T-helper 9 cell (primary cell): ENCODE measurements around the gene PYGO2.
"Not testable (repeated sequence)": the region's sequence is repeated elsewhere in the genome, so short reads cannot be mapped to it uniquely, and the experiment has no call there.

Source experiments
- DNase-seq: peaks from one replicate; pipeline ENCODE4 v3.0.0-alpha.2; 2020

Gene PYGO2

GRCh38 chr1:154940213-154940560, 21.4 kb downstream of the PYGO2 start:
- DNase-seq, result no peak

DNA sequence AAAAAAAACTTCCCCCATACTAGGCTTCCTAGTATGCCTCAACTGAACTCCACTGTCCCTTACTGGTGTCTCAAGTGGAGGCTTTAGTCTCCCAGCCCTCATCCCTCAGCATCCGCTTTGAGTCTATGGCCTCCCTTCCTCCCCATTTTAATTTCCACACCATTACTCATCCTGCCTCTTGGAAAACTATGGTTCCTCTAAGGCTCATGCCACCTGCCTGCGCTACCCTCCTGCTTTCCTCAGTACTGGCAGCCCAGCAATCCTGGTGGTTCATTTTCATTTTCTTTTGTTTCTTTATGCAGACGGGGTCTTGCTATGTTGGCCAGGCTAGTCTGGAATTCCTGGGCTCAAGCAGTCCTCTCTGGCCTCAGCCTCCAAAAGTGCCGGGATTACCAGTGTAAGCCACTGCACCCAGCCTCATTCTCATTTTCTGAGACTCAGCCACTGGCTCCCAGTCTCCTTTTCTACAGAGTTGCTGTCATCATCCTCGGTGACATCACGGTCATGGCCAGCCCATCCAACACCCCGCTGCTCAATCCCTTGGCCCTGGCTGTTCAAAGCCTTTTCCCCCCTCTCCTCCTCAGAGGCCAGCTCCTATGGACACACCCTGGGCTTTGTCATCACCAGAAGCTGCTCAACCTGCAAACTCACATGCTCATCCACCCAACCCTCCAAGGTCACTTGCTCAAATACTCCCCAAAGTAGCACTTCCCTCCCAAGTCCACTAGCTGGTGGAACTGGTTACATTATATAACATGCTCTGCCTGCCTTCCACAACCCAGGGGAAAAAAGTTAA, 22.8 kb downstream of the PYGO2 start:
- DNase-seq, result no peak

- DNase-seq, result no peak
Observed at GRCh38 chr1:154937988-154938386, 23.6 kb downstream of the PYGO2 start.

DNA sequence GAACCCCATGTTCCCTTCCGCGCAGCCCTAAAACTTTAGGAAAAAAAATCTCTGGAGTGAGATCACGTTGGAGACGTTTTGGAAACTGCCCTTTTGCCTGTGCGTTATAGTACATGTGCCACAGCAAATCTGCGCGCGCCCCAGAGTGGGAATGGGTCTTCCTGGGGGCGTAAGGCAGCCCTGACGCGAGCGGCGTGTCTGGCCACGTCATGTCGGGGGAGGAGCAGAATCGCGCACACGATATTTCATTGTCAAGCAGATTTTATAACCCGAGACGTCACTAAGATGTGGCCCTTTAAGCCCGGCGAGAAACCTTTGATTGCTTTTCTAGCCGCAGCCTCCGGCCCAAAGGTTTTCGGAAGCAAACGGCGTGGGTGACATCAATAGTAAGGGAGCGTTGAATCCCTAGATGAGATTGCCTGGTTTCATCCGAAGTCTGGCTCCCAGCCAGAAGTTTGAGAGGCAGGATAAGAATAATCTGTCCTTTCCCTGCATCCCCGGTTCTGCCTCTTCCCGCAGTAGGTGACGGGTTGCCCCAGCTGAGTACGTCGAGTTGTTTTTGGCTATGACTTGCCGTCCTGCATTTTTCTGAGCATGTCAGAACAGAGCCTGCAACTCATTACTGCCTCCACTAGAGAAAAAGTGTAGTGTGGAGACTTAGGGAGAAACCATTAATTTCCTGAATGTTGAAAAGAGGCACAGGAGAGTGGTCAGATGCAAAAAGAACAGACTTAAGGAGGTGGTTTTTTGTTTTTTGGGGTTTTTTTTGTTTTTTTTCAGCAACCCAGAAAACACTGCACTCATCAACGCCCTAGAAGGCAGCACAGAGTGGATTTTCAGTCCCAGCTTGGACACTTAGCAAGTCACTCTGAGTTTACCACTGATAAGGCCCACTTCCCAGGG, 24.2 kb downstream of the PYGO2 start:
- peak; percentile 89 for DNase-seq

DNA sequence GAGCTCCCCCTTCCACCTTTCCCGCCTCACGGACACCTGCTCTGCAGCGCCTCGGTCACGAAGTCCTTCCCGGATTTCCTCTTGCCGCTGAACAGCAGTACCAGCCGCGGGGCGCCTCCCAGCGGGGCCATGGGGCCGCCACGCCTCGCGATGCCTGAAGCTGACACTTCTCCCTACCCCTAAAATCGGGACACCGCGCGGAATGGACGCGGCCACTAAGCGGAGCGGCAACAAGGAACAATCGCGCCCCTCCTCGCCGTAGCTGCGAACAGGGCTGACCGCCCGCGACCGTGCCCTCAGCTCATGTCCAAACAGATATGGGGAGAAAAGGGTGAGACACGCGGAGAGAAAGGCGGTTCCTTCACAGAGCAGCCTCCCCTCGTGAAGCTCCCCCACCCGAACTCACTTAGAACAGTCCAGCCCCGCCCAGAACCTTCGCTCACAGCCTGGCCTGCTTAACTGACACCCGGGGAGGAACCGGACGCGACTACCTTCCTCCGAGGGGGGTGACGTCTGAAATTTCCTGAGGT, 25.0 kb downstream of the PYGO2 start, which contains the start of gene PMVK:
PMVK (minus strand) TSS at position 165 of the 530 bp plus-strand sequence; CDS start at position 131, 34 bp downstream.
- DNase-seq, result peak; percentile 94

GRCh38 chr1:154935749-154936554, 25.6 kb downstream of the PYGO2 start:
- DNase-seq, result no peak

- DNase-seq, result no peak
Observed at GRCh38 chr1:154934358-154934948, 27.1 kb downstream of the PYGO2 start.

DNA sequence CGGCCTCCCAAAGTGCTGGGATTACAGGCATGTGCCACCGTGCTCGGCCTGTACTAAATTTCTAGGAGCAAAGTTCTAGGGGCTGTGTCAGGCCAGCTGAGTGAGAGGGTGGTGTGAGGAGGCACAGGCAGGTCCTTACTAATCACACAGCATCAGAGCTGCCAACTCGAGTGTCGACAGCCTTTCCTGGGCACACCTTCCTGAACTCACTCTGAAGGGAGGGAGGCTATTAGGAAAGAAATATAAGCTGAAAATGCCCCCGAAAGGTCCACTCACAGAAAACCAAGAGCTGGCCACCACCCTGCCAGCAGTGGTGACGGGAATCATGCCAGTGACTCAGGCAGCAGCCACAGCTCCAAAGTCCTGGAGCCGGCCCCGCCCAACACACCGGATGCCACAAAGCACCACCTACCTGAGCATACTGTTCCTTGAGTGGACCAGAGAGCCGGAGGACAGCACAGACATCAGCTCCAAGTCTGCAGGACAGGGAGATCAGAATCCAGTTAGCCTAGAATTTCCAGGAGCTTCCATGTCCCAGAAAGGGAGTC, 29.6 kb downstream of the PYGO2 start:
- DNase-seq, result no peak

- no peak for DNase-seq
Observed at GRCh38 chr1:154926201-154926600, 35.4 kb downstream of the PYGO2 start.

- DNase-seq, result no peak
Observed at GRCh38 chr1:154925335-154926170, 36.0 kb downstream of the PYGO2 start.

- DNase-seq, result no peak
Observed at GRCh38 chr1:154923695-154924094, 37.9 kb downstream of the PYGO2 start.

DNA sequence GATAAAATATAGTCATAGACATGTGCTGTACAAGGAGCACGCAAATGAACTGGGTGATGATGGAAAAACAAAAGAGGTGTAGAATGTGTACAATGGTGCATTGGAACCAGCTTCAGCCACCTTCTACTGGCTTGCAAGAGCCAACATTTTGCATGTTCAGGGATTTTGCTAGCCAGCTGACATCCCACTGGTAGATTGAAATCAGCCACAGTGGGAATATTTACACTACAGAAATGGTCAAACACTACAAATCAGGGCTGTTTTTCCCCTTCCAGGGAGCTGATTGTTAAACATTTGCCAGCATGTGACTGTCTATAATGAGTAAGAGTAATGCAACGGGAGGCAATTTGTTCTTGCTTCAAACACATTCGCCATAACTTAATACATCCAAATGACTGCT, 48.3 kb downstream of the PYGO2 start:
- DNase-seq, result no peak

- no peak for DNase-seq
Observed at GRCh38 chr1:154912755-154913154, 48.8 kb downstream of the PYGO2 start.

DNA sequence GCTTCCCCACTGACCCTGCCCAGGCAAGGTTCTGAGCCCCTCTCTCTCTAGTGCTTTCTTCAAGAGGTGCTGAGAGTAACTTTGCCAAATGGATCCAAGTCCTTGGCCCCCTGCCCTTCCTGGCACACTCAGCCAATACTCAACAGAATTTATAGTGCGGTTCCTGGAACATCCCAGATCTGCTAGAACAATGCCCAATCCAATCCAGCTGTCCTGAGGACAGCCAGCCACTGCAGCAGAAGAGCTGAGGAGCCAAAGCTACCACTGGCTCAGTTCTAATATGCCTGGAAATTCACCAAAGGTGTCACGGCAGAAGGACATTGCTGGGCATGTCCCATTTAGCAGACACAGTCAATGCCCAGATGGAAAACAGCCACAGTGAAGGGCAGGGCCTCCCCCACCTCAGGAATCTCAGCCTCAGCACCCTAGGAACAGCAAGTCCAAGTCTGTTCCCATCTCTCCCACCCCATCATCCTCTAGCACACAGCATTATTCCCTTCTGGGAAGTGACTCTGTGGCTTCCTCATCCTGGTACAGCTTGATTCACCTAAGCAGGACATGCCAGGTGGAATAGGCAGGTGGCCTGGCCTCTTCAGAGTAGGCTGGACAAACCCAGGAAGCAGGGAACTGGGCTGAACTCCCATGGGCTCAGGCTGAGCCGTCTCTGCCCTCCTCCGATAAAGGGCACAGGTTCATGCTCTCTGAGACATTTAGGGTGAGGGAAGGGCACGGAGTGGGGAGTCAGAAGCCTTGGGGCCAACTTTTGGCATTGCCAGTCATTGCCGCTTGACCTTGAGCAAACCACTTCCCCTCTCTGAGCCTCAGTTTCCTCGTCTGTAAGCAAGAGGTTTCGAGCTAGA, 49.7 kb downstream of the PYGO2 start:
- DNase-seq, result no peak

- no peak for DNase-seq
Observed at GRCh38 chr1:154910851-154911250, 50.7 kb downstream of the PYGO2 start.

DNA sequence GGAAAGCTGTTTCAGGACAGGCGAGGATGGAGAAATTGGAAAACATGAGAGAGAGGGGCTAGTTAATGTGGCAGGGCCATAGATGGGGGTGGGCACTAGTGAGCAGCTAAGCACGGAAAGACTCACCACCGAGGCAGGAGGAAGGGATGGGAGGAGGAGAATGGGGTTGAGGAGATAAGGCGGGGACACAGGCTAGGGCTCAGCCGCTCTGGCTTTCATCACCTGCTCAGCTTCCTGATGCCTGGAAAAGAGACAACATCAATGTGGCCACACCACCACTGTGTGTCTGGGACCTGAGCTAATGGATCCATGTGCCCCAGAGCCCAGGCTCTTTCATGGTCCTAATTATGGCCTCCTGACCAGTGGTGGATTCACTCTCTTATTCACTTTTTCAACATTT, 52.6 kb downstream of the PYGO2 start:
- DNase-seq, result no peak

GRCh38 chr1:154908129-154908528, 53.5 kb downstream of the PYGO2 start:
- not testable (repeated sequence) for DNase-seq
